GM12878 (cell line): ENCODE data around the gene OR56A5. TPM values are rescaled to one million over a fixed set of nuclear protein-coding genes. Genes with fewer than 3 reads are reported as not detected.

Experiments
- CTCF ChIP-seq, 3 experiments: IDR thresholded peaks in 2 of 3; conservative IDR thresholded peaks in 1 of 3; 2 replicates each; pipeline ENCODE4 v1.5.1; 2011; ENCODE audit warnings: low read depth in 3 of 3, low read length in 3 of 3, mild to moderate bottlenecking in 3 of 3, control low read depth in 2 of 3, moderate library complexity in 2 of 3, inconsistent platforms in 1 of 3, mixed read lengths in 1 of 3; ENCODE audit not compliant: control insufficient read depth in 2 of 3, insufficient read depth in 1 of 3; ENCODE audit errors: extremely low read depth in 1 of 3
- GABPA ChIP-seq: IDR thresholded peaks from 2 replicates; pipeline ENCODE4 v1.6.1; 2014; ENCODE audit warnings: antibody characterized with exemption, low read depth, mild to moderate bottlenecking, inconsistent platforms
- JUND ChIP-seq: IDR thresholded peaks from 2 replicates; pipeline ENCODE4 v1.6.1; 2012; ENCODE audit warnings: low read depth, mild to moderate bottlenecking, low read length, improper control_type of control experiment, moderate library complexity
- MXI1 ChIP-seq: fragments of 150-350 bp; IDR thresholded peaks from 2 replicates; pipeline ENCODE4 v1.6.1; 2011; ENCODE audit warnings: low read depth, mild to moderate bottlenecking, inconsistent platforms, low read length, improper control_type of control experiment
- NBN ChIP-seq: fragments of 450-650 bp; IDR thresholded peaks from 2 replicates; pipeline ENCODE4 v1.6.1; 2016
- SIN3A ChIP-seq: IDR thresholded peaks from 2 replicates; pipeline ENCODE4 v1.6.1; 2012; ENCODE audit warnings: low read depth, low read length, improper control_type of control experiment
- SMC3 ChIP-seq: IDR thresholded peaks from 2 replicates; pipeline ENCODE4 v1.6.1; 2011; ENCODE audit warnings: low read length, improper control_type of control experiment, borderline replicate concordance
- ZBTB40 ChIP-seq: fragments of 450-650 bp; IDR thresholded peaks from 2 replicates; pipeline ENCODE4 v1.6.1; 2016; ENCODE audit warnings: mild to moderate bottlenecking, moderate library complexity, borderline replicate concordance
- polyA plus RNA-seq, 11 experiments: library from polyadenylated mRNA; depleted of rRNA in 4 of 11; unstranded in 6 of 11; stranded (reverse) in 5 of 11; fragments of >200 nt; fragmentation: Nextera tagmentation in 4 of 11; fragmentation: Illumina TruSeq in 1 of 11; extraction: Ambion mirVana in 4 of 11; extraction: Trizol in 1 of 11; gene quantifications; 1 replicate in 1 of 11; 2 replicates in 10 of 11; pipeline versions ENCODE4 v1.2.1 to v1.2.3, GENCODE V29; 2011 to 2016; ENCODE audit warnings: inconsistent platforms in 2 of 11, missing spikeins in 2 of 11, low read depth in 1 of 11
- total RNA-seq, 4 experiments: library from RNA; depleted of rRNA in 3 of 4; stranded (reverse); fragments of >200 nt in 3 of 4; fragmentation: Illumina TruSeq in 1 of 4; extraction: Trizol in 1 of 4; gene quantifications; 2 replicates each; pipeline versions ENCODE4 v1.2.1 to v1.2.3, GENCODE V29; 2013 to 2021

OR56A5 gene
- total and polyA plus RNA-seq, 10 of the 15 experiments (the other 5 are each of a cell fraction or from before 2014, with no cell fraction given) = not detected

- TF ChIP-seq CTCF (IDR thresholded peaks at IDR 0.05 in 2 of 3, conservative IDR thresholded peaks at IDR 0.05 in 1 of 3; ENCODE audit: control insufficient read depth in 2 of 3, extremely low read depth in 1 of 3, insufficient read depth in 1 of 3, low read depth in 3 of 3, low read length in 3 of 3) (peak; percentile 43 to 55 (median 49); a peak in 5 of 6 replicates), JUND (no peak), SIN3A (no peak), ZBTB40 (no peak), MXI1 (no peak), NBN (no peak), SMC3 (peak; percentile 57), GABPA (no peak)
Observed at GRCh38 chr11:5992604-5993251, 24.4 kb upstream of the OR56A5 start (continued).
